Adrenal gland (tissue), 5 donors: ENCODE results near the gene FAM219A.

ENCODE experiments used
- POLR2A ChIP-seq, 2 donors: fragments of 450-650 bp; IDR thresholded peaks; one replicate each; pipeline ENCODE4 v1.6.1; 2017; ENCODE audit warnings: antibody characterized with exemption in 2 of 2, mild to moderate bottlenecking in 2 of 2, moderate library complexity in 1 of 2
- TF ChIP-seq, protein P1 (sequence below), 6 experiments: fragments of 450-650 bp in 4 of 6; fragments of 200-600 bp in 2 of 6; sonication (generic) in 1 of 6; IDR thresholded peaks; 1 replicate in 5 of 6; 2 replicates in 1 of 6; pipeline versions ENCODE4 v1.5.1 to v1.8.0; 2016 to 2021; ENCODE audit warnings: antibody characterized with exemption in 6 of 6, mild to moderate bottlenecking in 2 of 6, moderate library complexity in 1 of 6
- donor health status: DM: no; HTN: no; CAD: no.

GRCh38 chr9:34500623-34501267 is 42.4 kb upstream of the FAM219A start:
- TF ChIP-seq, protein P1, sequence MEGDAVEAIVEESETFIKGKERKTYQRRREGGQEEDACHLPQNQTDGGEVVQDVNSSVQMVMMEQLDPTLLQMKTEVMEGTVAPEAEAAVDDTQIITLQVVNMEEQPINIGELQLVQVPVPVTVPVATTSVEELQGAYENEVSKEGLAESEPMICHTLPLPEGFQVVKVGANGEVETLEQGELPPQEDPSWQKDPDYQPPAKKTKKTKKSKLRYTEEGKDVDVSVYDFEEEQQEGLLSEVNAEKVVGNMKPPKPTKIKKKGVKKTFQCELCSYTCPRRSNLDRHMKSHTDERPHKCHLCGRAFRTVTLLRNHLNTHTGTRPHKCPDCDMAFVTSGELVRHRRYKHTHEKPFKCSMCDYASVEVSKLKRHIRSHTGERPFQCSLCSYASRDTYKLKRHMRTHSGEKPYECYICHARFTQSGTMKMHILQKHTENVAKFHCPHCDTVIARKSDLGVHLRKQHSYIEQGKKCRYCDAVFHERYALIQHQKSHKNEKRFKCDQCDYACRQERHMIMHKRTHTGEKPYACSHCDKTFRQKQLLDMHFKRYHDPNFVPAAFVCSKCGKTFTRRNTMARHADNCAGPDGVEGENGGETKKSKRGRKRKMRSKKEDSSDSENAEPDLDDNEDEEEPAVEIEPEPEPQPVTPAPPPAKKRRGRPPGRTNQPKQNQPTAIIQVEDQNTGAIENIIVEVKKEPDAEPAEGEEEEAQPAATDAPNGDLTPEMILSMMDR (IDR thresholded peaks at IDR 0.05), result peak; percentile 90 to 97 (median 92)
- TF ChIP-seq POLR2A (IDR thresholded peaks at IDR 0.05), result no peak
